Type B pancreatic cell (in vitro differentiated cells): Measurements from ENCODE around the gene MRPL46. TPM values are rescaled to one million over a fixed set of nuclear protein-coding genes. Genes with fewer than 3 reads are reported as not detected.
"Not testable (repeated sequence)": the region's sequence is repeated elsewhere in the genome, so short reads cannot be mapped to it uniquely, and the experiment has no call there.

Experiments
- DNase-seq: peaks from one replicate; pipeline ENCODE4 v3.0.0; 2021; ENCODE audit warnings: mixed read lengths; ENCODE audit not compliant: unreplicated experiment; ENCODE audit errors: extremely low spot score
- H3K27ac Mint-ChIP-seq: 2 replicates; pipeline ENCODE4 v1.8.0; 2021; ENCODE audit warnings: mild to moderate bottlenecking, mixed read lengths
- H3K27me3 Mint-ChIP-seq: 2 replicates; pipeline ENCODE4 v1.8.0; 2021; ENCODE audit warnings: mixed read lengths
- H3K36me3 Mint-ChIP-seq: 2 replicates; pipeline ENCODE4 v1.8.0; 2021; ENCODE audit warnings: mixed read lengths
- H3K4me1 Mint-ChIP-seq: one replicate; pipeline ENCODE4 v1.8.0; 2021; ENCODE audit warnings: mixed read lengths; ENCODE audit not compliant: unreplicated experiment
- H3K4me3 Mint-ChIP-seq: 2 replicates; pipeline ENCODE4 v1.8.0; 2021; ENCODE audit warnings: mild to moderate bottlenecking, mixed read lengths
- H3K9me3 Mint-ChIP-seq: 2 replicates; pipeline ENCODE4 v1.8.0; 2021; ENCODE audit warnings: mixed read lengths
- CTCF ChIP-seq: fragments of 200-600 bp; sonication (generic); conservative IDR thresholded peaks from 2 replicates; pipeline ENCODE4 v1.5.0; 2021; ENCODE audit warnings: antibody characterized with exemption, mild to moderate bottlenecking
- total RNA-seq: library from RNA; stranded (reverse); gene quantifications from 2 replicates; pipeline ENCODE4 v1.2.1, GENCODE V29; 2021; ENCODE audit warnings: low replicate concordance

The MRPL46 gene
- total RNA-seq, 1 donor from 2014 or later: 24.8 TPM

GRCh38 chr15:88472225-88472624 lies 5.0 kb upstream of the MRPL46 start:
- H3K27ac Mint-ChIP-seq: no peak overlapping the region
- no peak overlapping the region for H3K4me3 Mint-ChIP-seq
- TF ChIP-seq CTCF: no peak
- H3K9me3 Mint-ChIP-seq: no peaks in the 10 kb centered on the region
- H3K27me3 Mint-ChIP-seq: no peaks in the 10 kb centered on the region
- H3K4me1 Mint-ChIP-seq: peaks cover 7% of the 10 kb centered on the region
- no peaks in the 10 kb centered on the region for H3K36me3 Mint-ChIP-seq
- DNase-seq: no peak

GRCh38 chr15:88470625-88471372 lies 3.6 kb upstream of the MRPL46 start:
- Mint-ChIP-seq H3K27me3 (no peaks in the 10 kb centered on the region), H3K4me1 (peaks cover 15% of the 10 kb centered on the region), H3K9me3 (no peaks in the 10 kb centered on the region), H3K27ac (no peak overlapping the region), H3K4me3 (no peak overlapping the region), H3K36me3 (no peaks in the 10 kb centered on the region)
- peak; percentile 42 for TF ChIP-seq CTCF
- no peak for DNase-seq

- DNase-seq: no peak
Observed at GRCh38 chr15:88469321-88469720, 2.1 kb upstream of the MRPL46 start.

GRCh38 chr15:88468721-88469120 lies 1.5 kb upstream of the MRPL46 start:
- not testable (repeated sequence) for DNase-seq, H3K27me3 Mint-ChIP-seq, H3K27ac Mint-ChIP-seq, H3K36me3 Mint-ChIP-seq, H3K9me3 Mint-ChIP-seq
- peaks cover 15% of the 10 kb centered on the region for H3K4me1 Mint-ChIP-seq
- H3K4me3 Mint-ChIP-seq: peak overlapping the region; percentile 94

More at GRCh38 chr15:88469321-88469720, 2.1 kb upstream of the MRPL46 start:
- H3K4me1 Mint-ChIP-seq: peaks cover 15% of the 10 kb centered on the region
- no peak overlapping the region for H3K4me3 Mint-ChIP-seq
- no peak overlapping the region for H3K27ac Mint-ChIP-seq
- no peaks in the 10 kb centered on the region for H3K27me3 Mint-ChIP-seq
- H3K36me3 Mint-ChIP-seq: no peaks in the 10 kb centered on the region
- TF ChIP-seq CTCF: no peak
- H3K9me3 Mint-ChIP-seq: no peaks in the 10 kb centered on the region

DNA sequence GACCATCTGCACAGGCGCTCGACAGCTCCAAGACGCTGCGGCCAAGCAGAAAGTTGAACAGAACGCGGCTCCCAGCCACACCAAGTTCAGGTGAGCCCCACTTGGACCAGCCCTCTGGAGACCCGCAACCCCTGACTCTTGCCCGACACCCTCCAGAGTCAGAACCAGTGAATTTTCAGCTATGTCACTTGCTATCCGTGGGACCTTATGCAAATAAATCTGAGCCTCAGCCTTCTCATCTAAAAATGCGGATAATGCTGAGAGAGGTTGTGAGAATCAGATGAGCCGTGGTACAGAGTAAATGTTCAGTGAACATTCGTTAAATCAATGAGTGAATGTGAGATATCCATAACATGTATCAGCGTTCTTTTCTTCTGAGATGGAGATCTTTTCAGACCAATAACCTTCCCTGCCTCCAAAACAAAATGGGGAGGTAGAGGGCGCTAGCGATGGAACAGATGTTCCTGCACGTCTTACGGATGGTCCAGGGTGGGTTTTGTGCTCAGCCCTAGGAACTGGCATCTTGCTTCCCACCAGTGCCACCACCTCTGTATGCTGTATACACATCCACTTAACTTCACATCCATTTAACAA lies 844 bp upstream of the MRPL46 start:
- peaks cover 3% of the 10 kb centered on the region for H3K36me3 Mint-ChIP-seq
- peak overlapping the region; percentile 97 for H3K27ac Mint-ChIP-seq
- H3K4me1 Mint-ChIP-seq: peaks cover 15% of the 10 kb centered on the region
- no peaks in the 10 kb centered on the region for H3K27me3 Mint-ChIP-seq
- peak; percentile 18 for TF ChIP-seq CTCF
- H3K9me3 Mint-ChIP-seq: no peaks in the 10 kb centered on the region
- peak; percentile 29 for DNase-seq
- peak overlapping the region; percentile 94 for H3K4me3 Mint-ChIP-seq

GRCh38 chr15:88465633-88466224 lies 1.5 kb downstream of the MRPL46 start:
- H3K9me3 Mint-ChIP-seq: no peaks in the 10 kb centered on the region
- peaks cover 15% of the 10 kb centered on the region for H3K4me1 Mint-ChIP-seq
- H3K36me3 Mint-ChIP-seq: peaks cover 3% of the 10 kb centered on the region
- H3K4me3 Mint-ChIP-seq: peak overlapping the region; percentile 94
- no peak for DNase-seq
- TF ChIP-seq CTCF: no peak
- H3K27me3 Mint-ChIP-seq: no peaks in the 10 kb centered on the region
- peak overlapping the region; percentile 97 for H3K27ac Mint-ChIP-seq
